ENCODE measurements around the gene CFAP65.

CFAP65 gene

DNA sequence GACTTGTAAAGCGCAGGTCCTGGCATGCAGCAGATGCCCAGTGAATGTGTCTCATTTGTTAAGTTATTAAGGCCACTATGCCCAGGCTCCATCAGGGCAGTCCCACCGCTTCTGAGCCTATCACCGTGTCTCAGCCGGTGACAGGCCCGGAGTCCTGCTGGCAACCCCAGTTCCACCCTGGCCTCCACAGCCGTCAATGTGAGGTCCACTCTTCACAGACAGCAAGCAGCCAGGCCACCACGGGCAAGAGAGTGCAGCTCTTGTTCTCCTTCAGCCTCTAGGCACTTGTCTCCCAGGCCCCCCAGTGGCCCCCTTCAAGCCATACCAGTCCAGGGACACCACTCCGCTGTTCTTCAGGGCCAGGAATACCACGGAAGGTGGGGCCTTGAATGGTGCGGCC, 22.6 kb downstream of the CFAP65 start:
- no peak overlapping the region for H3K4me3 ChIP-seq (ENCODE audit: control insufficient read depth, low read depth, low read length)
- no peak for DNase-seq (ENCODE audit: low read depth)
- TF ChIP-seq, protein P1, sequence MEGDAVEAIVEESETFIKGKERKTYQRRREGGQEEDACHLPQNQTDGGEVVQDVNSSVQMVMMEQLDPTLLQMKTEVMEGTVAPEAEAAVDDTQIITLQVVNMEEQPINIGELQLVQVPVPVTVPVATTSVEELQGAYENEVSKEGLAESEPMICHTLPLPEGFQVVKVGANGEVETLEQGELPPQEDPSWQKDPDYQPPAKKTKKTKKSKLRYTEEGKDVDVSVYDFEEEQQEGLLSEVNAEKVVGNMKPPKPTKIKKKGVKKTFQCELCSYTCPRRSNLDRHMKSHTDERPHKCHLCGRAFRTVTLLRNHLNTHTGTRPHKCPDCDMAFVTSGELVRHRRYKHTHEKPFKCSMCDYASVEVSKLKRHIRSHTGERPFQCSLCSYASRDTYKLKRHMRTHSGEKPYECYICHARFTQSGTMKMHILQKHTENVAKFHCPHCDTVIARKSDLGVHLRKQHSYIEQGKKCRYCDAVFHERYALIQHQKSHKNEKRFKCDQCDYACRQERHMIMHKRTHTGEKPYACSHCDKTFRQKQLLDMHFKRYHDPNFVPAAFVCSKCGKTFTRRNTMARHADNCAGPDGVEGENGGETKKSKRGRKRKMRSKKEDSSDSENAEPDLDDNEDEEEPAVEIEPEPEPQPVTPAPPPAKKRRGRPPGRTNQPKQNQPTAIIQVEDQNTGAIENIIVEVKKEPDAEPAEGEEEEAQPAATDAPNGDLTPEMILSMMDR (conservative IDR thresholded peaks at IDR 0.05; ENCODE audit: control insufficient read depth, insufficient read depth, low read depth, low read length) = no peak

DNA sequence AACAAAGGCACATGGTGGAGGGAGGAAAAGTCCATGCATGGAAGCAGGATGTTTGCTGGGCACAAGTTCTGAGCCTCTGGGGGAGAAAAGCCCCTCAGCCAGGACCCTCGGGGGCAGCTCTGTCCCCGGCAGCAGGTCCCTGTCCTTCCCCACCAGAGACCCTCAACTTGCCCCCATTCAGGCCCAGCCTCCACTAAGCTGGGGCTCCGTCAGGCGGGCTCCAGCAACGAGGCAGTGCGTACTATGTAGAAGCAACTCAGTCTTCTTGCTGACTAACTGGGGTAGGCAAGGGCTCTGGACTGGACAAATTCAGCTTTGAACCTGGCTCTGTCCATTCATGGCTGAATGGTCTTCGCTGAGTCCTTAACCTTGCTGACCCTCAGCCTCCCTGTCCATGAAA, 23.0 kb downstream of the CFAP65 start:
- DNase-seq (ENCODE audit: low read depth) = no peak
- TF ChIP-seq, protein P1 (conservative IDR thresholded peaks at IDR 0.05; ENCODE audit: control insufficient read depth, insufficient read depth, low read depth, low read length) = no peak
- H3K4me3 ChIP-seq (ENCODE audit: control insufficient read depth, low read depth, low read length) = no peak overlapping the region

DNA sequence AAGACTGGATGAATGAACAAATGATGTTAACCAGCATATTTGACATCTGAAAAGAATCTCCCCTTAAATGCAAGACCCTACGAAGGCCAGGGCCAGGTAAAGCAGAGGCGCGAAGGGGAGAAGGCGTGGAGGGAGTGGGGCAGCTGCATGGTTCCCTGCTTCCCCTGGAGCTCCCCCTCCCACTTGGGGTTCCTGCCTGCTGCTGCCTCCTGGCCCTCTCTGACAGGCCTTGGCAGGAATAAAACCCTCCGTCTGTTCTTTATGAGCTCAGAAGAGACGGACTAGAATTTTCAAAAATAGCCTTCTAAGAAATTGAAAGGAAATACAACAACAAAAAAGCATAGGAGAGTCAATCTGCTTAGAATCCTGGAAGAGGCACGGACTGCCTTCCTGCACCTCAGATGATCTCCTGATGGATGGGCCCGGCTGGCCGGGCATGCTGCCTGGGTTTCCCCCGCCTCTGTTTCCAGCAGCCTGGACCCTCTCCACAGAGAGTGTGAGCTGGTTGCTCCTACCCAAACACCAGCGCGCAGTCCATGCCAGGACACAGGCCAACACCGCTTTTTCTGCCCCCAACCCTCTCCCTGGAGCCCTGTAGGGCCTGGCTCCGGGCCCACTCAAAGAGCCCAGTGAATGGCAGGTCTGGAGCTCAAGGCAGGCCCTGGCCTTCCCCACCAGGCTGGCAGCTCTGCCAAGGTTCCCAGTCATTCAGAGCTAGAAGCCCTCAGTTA, 23.9 kb downstream of the CFAP65 start:
- no peak for DNase-seq (ENCODE audit: low read depth)
- no peak overlapping the region for H3K4me3 ChIP-seq (ENCODE audit: control insufficient read depth, low read depth, low read length)
- TF ChIP-seq, protein P1 (conservative IDR thresholded peaks at IDR 0.05; ENCODE audit: control insufficient read depth, insufficient read depth, low read depth, low read length) = no peak

DNA sequence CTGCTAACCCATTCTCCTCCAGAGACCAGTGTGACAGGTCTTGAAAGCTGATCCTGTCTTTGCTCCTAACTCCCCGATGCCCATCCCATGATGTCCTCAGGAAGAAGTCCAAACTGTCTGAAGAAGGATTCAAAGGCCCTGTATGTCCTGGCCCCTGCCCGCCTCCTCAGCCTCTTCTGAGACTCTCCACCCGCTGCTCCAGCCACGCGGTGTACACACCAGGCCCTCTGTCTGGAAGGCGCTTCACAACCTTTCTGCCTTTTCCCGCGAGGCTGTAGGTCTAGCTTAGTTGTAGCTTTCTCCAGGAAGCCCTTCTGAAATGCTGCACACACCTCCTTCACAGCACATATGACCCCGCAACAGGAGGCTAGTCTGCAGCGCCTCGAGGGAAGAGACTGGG, 24.6 kb downstream of the CFAP65 start:
- no peak for DNase-seq (ENCODE audit: low read depth)
- no peak overlapping the region for H3K4me3 ChIP-seq (ENCODE audit: control insufficient read depth, low read depth, low read length)
- TF ChIP-seq, protein P1 (conservative IDR thresholded peaks at IDR 0.05; ENCODE audit: control insufficient read depth, insufficient read depth, low read depth, low read length) = no peak

DNA sequence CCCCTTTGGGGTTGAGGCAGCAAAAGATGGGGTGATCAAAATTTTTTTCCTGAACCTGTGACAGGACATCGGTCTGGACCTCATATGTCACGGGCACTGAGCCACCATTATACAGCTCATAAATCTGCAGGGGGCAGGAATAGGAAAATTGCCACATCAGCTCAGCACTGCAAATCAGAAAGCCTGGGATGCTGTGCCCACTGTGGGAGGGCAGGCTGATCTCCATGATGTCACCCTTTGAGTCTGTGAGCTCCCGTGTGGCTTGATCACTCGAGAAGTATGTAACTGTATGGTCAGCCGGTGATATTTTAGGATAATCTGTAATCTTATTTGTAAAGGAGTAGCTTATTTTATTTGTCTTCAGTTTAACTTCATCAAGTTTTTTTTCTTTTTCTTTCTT, 30.4 kb downstream of the CFAP65 start:
- no peak overlapping the region for H3K4me3 ChIP-seq (ENCODE audit: control insufficient read depth, low read depth, low read length)
- DNase-seq (ENCODE audit: low read depth) = no peak
- TF ChIP-seq, protein P1 (conservative IDR thresholded peaks at IDR 0.05; ENCODE audit: control insufficient read depth, insufficient read depth, low read depth, low read length) = no peak

DNA sequence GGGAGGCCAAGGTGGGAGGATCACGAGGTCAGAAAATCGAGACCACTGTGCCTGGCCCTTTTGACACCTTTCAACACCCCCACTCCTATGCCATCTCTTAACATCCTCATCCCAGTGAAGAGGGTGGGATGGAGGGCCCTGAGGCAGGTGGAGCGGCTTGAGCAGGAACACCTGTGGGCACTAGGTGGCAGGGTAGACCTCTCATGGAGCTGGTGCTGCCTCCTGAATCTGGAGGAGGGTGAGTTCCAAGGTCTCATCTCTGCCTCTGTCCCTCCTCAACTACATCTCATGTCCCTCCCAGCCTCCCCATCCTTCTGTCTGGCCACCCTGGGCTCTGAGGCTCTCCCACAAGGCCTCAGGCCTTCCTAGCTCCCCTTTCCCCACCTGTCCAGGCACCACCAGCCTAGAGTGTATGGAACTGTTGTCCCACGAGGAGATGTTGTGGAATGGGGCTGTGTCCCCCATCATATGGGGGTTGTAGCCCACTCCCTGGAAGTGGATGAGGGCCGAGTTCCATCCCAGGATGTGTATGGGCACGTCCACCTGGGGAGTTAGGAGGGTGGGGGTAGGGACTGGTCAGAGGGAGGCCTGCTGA, 31.1 kb downstream of the CFAP65 start:
- TF ChIP-seq, protein P1 (conservative IDR thresholded peaks at IDR 0.05; ENCODE audit: control insufficient read depth, insufficient read depth, low read depth, low read length) = no peak
- H3K4me3 ChIP-seq (ENCODE audit: control insufficient read depth, low read depth, low read length) = no peak overlapping the region
- DNase-seq (ENCODE audit: low read depth) = no peak
